K562 (cell line): ENCODE data around the gene MEIOB.
"Not testable (repeated sequence)": the region's sequence is repeated elsewhere in the genome, so short reads cannot be mapped to it uniquely, and the experiment has no call there.

ENCODE experiments used
- ESRRA ChIP-seq: fragments of 450-650 bp; IDR thresholded peaks from 2 replicates; pipeline ENCODE4 v1.6.1; 2014; ENCODE audit warnings: low read depth, mild to moderate bottlenecking, moderate library complexity, borderline replicate concordance
- TARDBP ChIP-seq: fragments of 450-650 bp; IDR thresholded peaks from 2 replicates; pipeline ENCODE4 v1.6.1; 2016
- TF ChIP-seq, protein P1 (sequence below): fragments of 250-450 bp; sonication (Bioruptor Pico); IDR thresholded peaks from 2 replicates; pipeline ENCODE4 v1.8.0; 2021; ENCODE audit warnings: borderline replicate concordance, mild to moderate bottlenecking, moderate library complexity; ENCODE audit not compliant: poor library complexity, severe bottlenecking

DNA sequence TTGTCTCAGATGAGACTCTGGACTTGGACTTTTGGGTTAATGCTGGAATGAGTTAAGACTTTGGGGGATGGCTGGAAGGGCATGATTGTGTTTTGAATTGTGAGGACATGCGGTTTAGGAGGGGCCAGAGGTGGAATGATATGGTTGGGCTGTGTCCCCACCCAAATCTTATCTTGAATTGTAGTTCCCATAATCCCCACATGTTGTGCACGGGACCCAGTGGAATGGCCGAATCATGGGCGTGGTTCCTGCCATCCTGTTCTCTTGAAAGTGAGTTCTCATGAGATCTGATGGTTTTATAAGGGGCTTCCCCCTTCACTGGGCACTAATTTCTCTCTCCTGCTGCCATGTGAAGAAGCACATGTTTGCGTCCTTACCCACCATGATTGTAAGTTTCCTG is 72.7 kb downstream of the MEIOB start:
- TF ChIP-seq, protein P1, sequence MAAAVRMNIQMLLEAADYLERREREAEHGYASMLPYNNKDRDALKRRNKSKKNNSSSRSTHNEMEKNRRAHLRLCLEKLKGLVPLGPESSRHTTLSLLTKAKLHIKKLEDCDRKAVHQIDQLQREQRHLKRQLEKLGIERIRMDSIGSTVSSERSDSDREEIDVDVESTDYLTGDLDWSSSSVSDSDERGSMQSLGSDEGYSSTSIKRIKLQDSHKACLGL = not testable (repeated sequence)
- TF ChIP-seq ESRRA, TARDBP: not testable (repeated sequence)
